Subcutaneous abdominal adipose tissue (tissue), 5 donors: ENCODE measurements around the gene CDKN1B.
A peak's percentile ranks its signal among the peaks of the same experiment; 100 is the strongest.

ENCODE experiments used
- H3K27ac ChIP-seq: one replicate; pipeline ENCODE4 v1.7.0; 2013; ENCODE audit warnings: low read depth, mild to moderate bottlenecking, inconsistent platforms, low read length, moderate library complexity
- H3K27me3 ChIP-seq, 5 donors: one replicate each; pipeline ENCODE4 v1.7.0; 2013; ENCODE audit warnings: low read length in 5 of 5, inconsistent platforms in 1 of 5; ENCODE audit not compliant: control insufficient read depth in 5 of 5, insufficient read depth in 4 of 5
- H3K36me3 ChIP-seq, 5 donors: one replicate each; pipeline ENCODE4 v1.7.0; 2013; ENCODE audit warnings: low read length in 5 of 5; ENCODE audit not compliant: control insufficient read depth in 5 of 5, insufficient read depth in 5 of 5
- H3K4me1 ChIP-seq, 5 donors: one replicate each; pipeline ENCODE4 v1.7.0; 2013; ENCODE audit warnings: low read length in 5 of 5, mild to moderate bottlenecking in 3 of 5, moderate library complexity in 1 of 5; ENCODE audit not compliant: control insufficient read depth in 5 of 5, insufficient read depth in 5 of 5
- H3K4me3 ChIP-seq, 5 donors: one replicate each; pipeline ENCODE4 v1.7.0; 2013; ENCODE audit warnings: low read length in 5 of 5, low read depth in 1 of 5
- H3K9ac ChIP-seq, 5 donors: one replicate each; pipeline ENCODE4 v1.7.0; 2013; ENCODE audit warnings: low read length in 5 of 5, mild to moderate bottlenecking in 4 of 5, moderate library complexity in 3 of 5
- H3K9me3 ChIP-seq, 5 donors: one replicate each; pipeline ENCODE4 v1.7.0; 2013; ENCODE audit warnings: low read length in 5 of 5; ENCODE audit not compliant: control insufficient read depth in 5 of 5
- donor health status: healthy.
- donor health status: healthy.
- donor health status: healthy.
- donor health status: healthy.
- donor health status: healthy.

CDKN1B gene

GRCh38 chr12:12716151-12716792 lies 896 bp upstream of the CDKN1B start:
- H3K27ac ChIP-seq = peak overlapping the region; percentile 96
- peaks cover 5 to 20% (median 9%) of the 10 kb centered on the region in 5 donors for H3K36me3 ChIP-seq
- H3K9ac ChIP-seq = peak overlapping the region; percentile 51 to 92 (median 90)
- H3K4me3 ChIP-seq = peak overlapping the region; percentile 68 to 99 (median 97)
- H3K9me3 ChIP-seq = no peaks in the 10 kb centered on the region
- no peaks in the 10 kb centered on the region for H3K27me3 ChIP-seq
- peaks cover 7 to 64% (median 60%) of the 10 kb centered on the region in 5 donors for H3K4me1 ChIP-seq

- Histone ChIP-seq H3K36me3 (peaks cover 5 to 23% (median 12%) of the 10 kb centered on the region in 5 donors), H3K9ac (peak overlapping the region; percentile 69 to 92 (median 91)), H3K4me3 (peak overlapping the region; percentile 87 to 99 (median 99)), H3K27me3 (no peaks in the 10 kb centered on the region), H3K9me3 (no peaks in the 10 kb centered on the region), H3K4me1 (peaks cover 7 to 75% (median 72%) of the 10 kb centered on the region in 5 donors), H3K27ac (peak overlapping the region; percentile 96)
Observed at GRCh38 chr12:12717586-12718380, 615 bp downstream of the CDKN1B start.

GRCh38 chr12:12718381-12718759 lies 1.2 kb downstream of the CDKN1B start:
- no peaks in the 10 kb centered on the region for H3K27me3 ChIP-seq
- H3K4me3 ChIP-seq = peak overlapping the region; percentile 87 to 99 (median 99)
- peaks cover 7 to 80% (median 77%) of the 10 kb centered on the region in 5 donors for H3K4me1 ChIP-seq
- peak overlapping the region; percentile 69 to 92 (median 91) for H3K9ac ChIP-seq
- peaks cover 5 to 23% (median 12%) of the 10 kb centered on the region in 5 donors for H3K36me3 ChIP-seq
- H3K27ac ChIP-seq = peak overlapping the region; percentile 96
- no peaks in the 10 kb centered on the region for H3K9me3 ChIP-seq

- H3K27ac ChIP-seq = peak overlapping the region; percentile 96
- no peaks in the 10 kb centered on the region for H3K9me3 ChIP-seq
- H3K4me1 ChIP-seq = peaks cover 7 to 82% (median 77%) of the 10 kb centered on the region in 5 donors
- no peaks in the 10 kb centered on the region for H3K27me3 ChIP-seq
- H3K9ac ChIP-seq = peak overlapping the region; percentile 69 to 92 (median 91)
- peak overlapping the region; percentile 87 to 99 (median 99) for H3K4me3 ChIP-seq
- peaks cover 5 to 23% (median 12%) of the 10 kb centered on the region in 5 donors for H3K36me3 ChIP-seq
Observed at GRCh38 chr12:12718853-12719252, 1.7 kb downstream of the CDKN1B start.

GRCh38 chr12:12719496-12719895 lies 2.3 kb downstream of the CDKN1B start:
- no peaks in the 10 kb centered on the region for H3K27me3 ChIP-seq
- peak overlapping the region; percentile 87 to 99 (median 99) for H3K4me3 ChIP-seq
- H3K36me3 ChIP-seq = peaks cover 5 to 23% (median 12%) of the 10 kb centered on the region in 5 donors
- peak overlapping the region; percentile 69 to 92 (median 91) for H3K9ac ChIP-seq
- H3K4me1 ChIP-seq = peaks cover 7 to 79% (median 75%) of the 10 kb centered on the region in 5 donors
- H3K9me3 ChIP-seq = no peaks in the 10 kb centered on the region
- peak overlapping the region; percentile 96 for H3K27ac ChIP-seq

- peaks cover 7 to 76% (median 72%) of the 10 kb centered on the region in 5 donors for H3K4me1 ChIP-seq
- no peaks in the 10 kb centered on the region for H3K27me3 ChIP-seq
- peak overlapping the region; percentile 96 for H3K27ac ChIP-seq
- peaks cover 5 to 23% (median 12%) of the 10 kb centered on the region in 5 donors for H3K36me3 ChIP-seq
- no peaks in the 10 kb centered on the region for H3K9me3 ChIP-seq
- H3K4me3 ChIP-seq = peak overlapping the region; percentile 87 to 99 (median 99)
- H3K9ac ChIP-seq = peak overlapping the region; percentile 0 to 92 (median 91)
Observed at GRCh38 chr12:12720052-12720451, 2.9 kb downstream of the CDKN1B start.

GRCh38 chr12:12720672-12721161 lies 3.5 kb downstream of the CDKN1B start:
- Histone ChIP-seq H3K27me3 (no peaks in the 10 kb centered on the region), H3K4me1 (peaks cover 6 to 69% (median 65%) of the 10 kb centered on the region in 5 donors), H3K4me3 (peak overlapping the region in 3 of 5 donors; percentile 5 to 87 (median 47)), H3K27ac (peak overlapping the region; percentile 96), H3K9ac (peak overlapping the region in 3 of 5 donors; percentile 42 to 51 (median 47)), H3K36me3 (peaks cover 5 to 23% (median 12%) of the 10 kb centered on the region in 5 donors), H3K9me3 (no peaks in the 10 kb centered on the region)

GRCh38 chr12:12721176-12721751 lies 4.1 kb downstream of the CDKN1B start:
- H3K9ac ChIP-seq = peak overlapping the region in 1 of 5 donors; percentile 47
- H3K4me1 ChIP-seq = peaks cover under 1 to 69% (median 61%) of the 10 kb centered on the region in 5 donors
- H3K4me3 ChIP-seq = peak overlapping the region in 3 of 5 donors; percentile 5 to 87 (median 47)
- no peaks in the 10 kb centered on the region for H3K9me3 ChIP-seq
- peak overlapping the region; percentile 96 for H3K27ac ChIP-seq
- peaks cover 5 to 23% (median 12%) of the 10 kb centered on the region in 5 donors for H3K36me3 ChIP-seq
- no peaks in the 10 kb centered on the region for H3K27me3 ChIP-seq

GRCh38 chr12:12721814-12722434 lies 4.8 kb downstream of the CDKN1B start:
- Histone ChIP-seq H3K9me3 (no peaks in the 10 kb centered on the region), H3K27ac (peak overlapping the region; percentile 55), H3K9ac (peak overlapping the region in 3 of 5 donors; percentile 42 to 72 (median 69)), H3K4me3 (peak overlapping the region; percentile 25 to 85 (median 39)), H3K27me3 (no peaks in the 10 kb centered on the region), H3K4me1 (peaks cover 0 to 70% (median 65%) of the 10 kb centered on the region in 5 donors), H3K36me3 (peaks cover 5 to 23% (median 12%) of the 10 kb centered on the region in 5 donors)
